PC-9 (cell line): ENCODE measurements around the gene FCRLB.
"Not testable (repeated sequence)": the region's sequence is repeated elsewhere in the genome, so short reads cannot be mapped to it uniquely, and the experiment has no call there.

ENCODE experiments used
- CTCF ChIP-seq: fragments of 200-600 bp; sonication (generic); conservative IDR thresholded peaks from 2 replicates; pipeline ENCODE4 v1.6.1; 2017; ENCODE audit warnings: mixed run types, antibody characterized with exemption, mild to moderate bottlenecking, moderate library complexity
- EZH2 ChIP-seq: fragments of 200-600 bp; sonication (generic); IDR thresholded peaks from 2 replicates; pipeline ENCODE4 v1.8.0; 2017; ENCODE audit warnings: antibody characterized with exemption, low read depth

GRCh38 chr1:161674908-161675307, 46.4 kb upstream of the FCRLB start:
- TF ChIP-seq CTCF, EZH2: not testable (repeated sequence)
